Activated B cell treated with CpG ODN at 0.5 μM for 24 hours (primary cell): ENCODE data around the gene AMDHD1. TPM values are rescaled to one million over a fixed set of nuclear protein-coding genes. Genes with fewer than 3 reads are reported as not detected.

ENCODE experiments used
- ATAC-seq: fragments of 200-7000 bp; cut with Tn5 transposase; one replicate; pipeline ENCODE4 v1.10.0; 2021; ENCODE audit warnings: low read depth, mild to moderate bottlenecking, moderate library complexity
- CTCF ChIA-PET: fragments of 350-600 bp; sonication (Branson Sonifier 250); formaldehyde crosslinking; loops from one replicate; lab custom pipeline; 2021; ENCODE audit warnings: antibody characterized with exemption; lab: Charles Lee
- POLR2A ChIA-PET: fragments of 350-600 bp; sonication (Branson Sonifier 250); formaldehyde crosslinking; loops from one replicate; lab custom pipeline; 2021; ENCODE audit warnings: antibody characterized with exemption; lab: Charles Lee
- DNase-seq: peaks from one replicate; pipeline ENCODE4 v3.0.0; 2022
- H3K27ac Mint-ChIP-seq: one replicate; pipeline ENCODE4 v1.8.0; 2020; ENCODE audit warnings: mixed read lengths
- H3K27me3 Mint-ChIP-seq: one replicate; pipeline ENCODE4 v1.8.0; 2021; ENCODE audit warnings: mixed read lengths
- H3K36me3 Mint-ChIP-seq: one replicate; pipeline ENCODE4 v1.8.0; 2021; ENCODE audit warnings: low read depth, mixed read lengths
- H3K4me1 Mint-ChIP-seq: one replicate; pipeline ENCODE4 v1.8.0; 2021; ENCODE audit warnings: mixed read lengths
- H3K4me3 Mint-ChIP-seq: one replicate; pipeline ENCODE4 v1.8.0; 2020; ENCODE audit warnings: mild to moderate bottlenecking, mixed read lengths
- H3K9me3 Mint-ChIP-seq: one replicate; pipeline ENCODE4 v1.8.0; 2020; ENCODE audit warnings: mixed read lengths
- CTCF ChIP-seq: fragments of 200-600 bp; IDR thresholded peaks from one replicate; pipeline ENCODE4 v1.8.0; 2022; ENCODE audit warnings: antibody characterized with exemption, mild to moderate bottlenecking
- intact Hi-C: fragments of 100-400 bp; cut with micrococcal nuclease; formaldehyde crosslinking; loops from one replicate; pipeline ENCODE4 v1.15.1; 2024
- total RNA-seq: library from RNA; stranded (reverse); gene quantifications from 2 replicates; pipeline ENCODE4 v1.2.3, GENCODE V29; 2022

AMDHD1 gene
- total RNA-seq, 1 donor from 2014 or later: 1.2 TPM

GRCh38 chr12:95993907-95994306, 50.8 kb downstream of the AMDHD1 start:
- CTCF ChIA-PET: no interaction called here
- ATAC-seq (no peak), DNase-seq (no peak)
- POLR2A ChIA-PET: no interaction called here
- no peak overlapping the region for H3K27ac Mint-ChIP-seq
- no peaks in the 10 kb centered on the region for H3K27me3 Mint-ChIP-seq
- peaks cover 6% of the 10 kb centered on the region for H3K4me1 Mint-ChIP-seq
- H3K9me3 Mint-ChIP-seq: no peaks in the 10 kb centered on the region
- intact Hi-C loops: no loop called here
- no peak overlapping the region for H3K4me3 Mint-ChIP-seq
- peaks cover 9% of the 10 kb centered on the region for H3K36me3 Mint-ChIP-seq
- TF ChIP-seq CTCF: no peak

GRCh38 chr12:95994476-95994875, 51.3 kb downstream of the AMDHD1 start:
- ChIA-PET CTCF (no interaction called here), POLR2A (no interaction called here)
- H3K27ac Mint-ChIP-seq: no peak overlapping the region
- peaks cover 7% of the 10 kb centered on the region for H3K4me1 Mint-ChIP-seq
- TF ChIP-seq CTCF: no peak
- no peak overlapping the region for H3K4me3 Mint-ChIP-seq
- ATAC-seq (no peak), DNase-seq (no peak)
- H3K27me3 Mint-ChIP-seq: no peaks in the 10 kb centered on the region
- H3K36me3 Mint-ChIP-seq: peaks cover 12% of the 10 kb centered on the region
- no peaks in the 10 kb centered on the region for H3K9me3 Mint-ChIP-seq
- intact Hi-C loops: no loop called here

GRCh38 chr12:95995238-95996031, 52.3 kb downstream of the AMDHD1 start:
- TF ChIP-seq CTCF: no peak
- no peaks in the 10 kb centered on the region for H3K27me3 Mint-ChIP-seq
- H3K36me3 Mint-ChIP-seq: peaks cover 19% of the 10 kb centered on the region
- H3K27ac Mint-ChIP-seq: no peak overlapping the region
- intact Hi-C loops: loop anchor here (5.0 kb wide), 1 partner anchor 178 kb away; no protein-coding TSS in a partner anchor
- DNase-seq: no peak
- H3K4me1 Mint-ChIP-seq: peaks cover 7% of the 10 kb centered on the region
- POLR2A ChIA-PET: interaction anchor here (0.6 kb wide), 1 partner anchor 29 kb away, joined by 5 read pairs; no protein-coding TSS in a partner anchor
- H3K9me3 Mint-ChIP-seq: no peaks in the 10 kb centered on the region
- no peak overlapping the region for H3K4me3 Mint-ChIP-seq
- CTCF ChIA-PET: no interaction called here
- ATAC-seq: no peak

GRCh38 chr12:95996034-95996658, 53.0 kb downstream of the AMDHD1 start, which contains the start of gene HAL:
Gene HAL, minus strand, starts transcription at chr12:95996344. Its CDS starts 434 bp downstream, at chr12:95995910.
- CTCF ChIA-PET: interaction anchor here (5.0 kb wide), 1 partner anchor 78 kb away, joined by 67 read pairs; no protein-coding TSS in a partner anchor
- POLR2A ChIA-PET: interaction anchor here (0.6 kb wide), 1 partner anchor 28 kb away, joined by 5 read pairs; no protein-coding TSS in a partner anchor
- no peaks in the 10 kb centered on the region for H3K9me3 Mint-ChIP-seq

More at GRCh38 chr12:95996034-95996658, 53.0 kb downstream of the AMDHD1 start, which contains the start of gene HAL:
- TF ChIP-seq CTCF: no peak
- intact Hi-C loops: loop anchor here (5.0 kb wide), 1 partner anchor 179 kb away; no protein-coding TSS in a partner anchor
- Mint-ChIP-seq H3K4me3 (no peak within 1 kb of the TSS), H3K4me1 (peaks cover 7% of the 10 kb centered on the region), H3K27ac (no peak within 1 kb of the TSS), H3K27me3 (no peaks in the 10 kb centered on the region), H3K36me3 (peaks cover 26% of the 10 kb centered on the region)
- no peak for DNase-seq
- no peak for ATAC-seq
